NCI-H2107 (cell line): ENCODE measurements around the gene ZIC5.

ENCODE experiments used
- DNase-seq: peaks from one replicate; lab custom pipeline; 2025; lab: John Stamatoyannopoulos, UW

The ZIC5 gene

GRCh38 chr13:99930925-99931324, 40.6 kb downstream of the ZIC5 start:
- no peak for DNase-seq

GRCh38 chr13:99929866-99930265, 41.7 kb downstream of the ZIC5 start:
- no peak for DNase-seq

GRCh38 chr13:99926014-99926731, 45.4 kb downstream of the ZIC5 start:
- peak; percentile 72 for DNase-seq

- DNase-seq: no peak
Observed at GRCh38 chr13:99923877-99924582, 47.5 kb downstream of the ZIC5 start.

- DNase-seq: no peak
Observed at GRCh38 chr13:99922631-99923404, 48.7 kb downstream of the ZIC5 start.

- no peak for DNase-seq
Observed at GRCh38 chr13:99919132-99919531, 52.4 kb downstream of the ZIC5 start.

- peak; percentile 38 for DNase-seq
Observed at GRCh38 chr13:99916366-99917103, 55.0 kb downstream of the ZIC5 start.

- no peak for DNase-seq
Observed at GRCh38 chr13:99913167-99913566, 58.4 kb downstream of the ZIC5 start.
